CD4-positive, CD25-positive, alpha-beta regulatory T cell (primary cell): ENCODE measurements around the gene HBG1. TPM values are rescaled to one million over a fixed set of nuclear protein-coding genes. Genes with fewer than 3 reads are reported as not detected.

Experiments used
- ATAC-seq, 2 donors: fragments of 150-1000 bp; cut with Tn5 transposase; one replicate each; pipeline ENCODE4 v1.10.0; 2021; ENCODE audit warnings: low read depth in 2 of 2, moderate number of reproducible peaks in 2 of 2, moderate library complexity in 1 of 2
- DNase-seq, 3 donors: peaks; one replicate each; pipeline versions ENCODE4 v3.0.0 to v3.0.0-alpha.2; 2012 to 2022; ENCODE audit warnings: mixed read lengths in 1 of 3
- H3K27ac ChIP-seq: one replicate; pipeline ENCODE4 v1.7.0; 2013; ENCODE audit warnings: mild to moderate bottlenecking, low read length; ENCODE audit not compliant: insufficient read depth, poor library complexity, severe bottlenecking
- H3K27me3 ChIP-seq: one replicate; pipeline ENCODE4 v1.7.0; 2013; ENCODE audit warnings: low read length; ENCODE audit not compliant: control insufficient read depth, insufficient read depth
- H3K36me3 ChIP-seq: one replicate; pipeline ENCODE4 v1.7.0; 2013; ENCODE audit warnings: mild to moderate bottlenecking, low read length, moderate library complexity; ENCODE audit not compliant: control insufficient read depth, insufficient read depth
- H3K4me1 ChIP-seq: 2 replicates; pipeline ENCODE4 v1.7.0; 2013; ENCODE audit warnings: mild to moderate bottlenecking, low read length; ENCODE audit not compliant: insufficient read depth, control insufficient read depth, poor library complexity, severe bottlenecking
- H3K4me3 ChIP-seq: one replicate; pipeline ENCODE4 v1.7.0; 2013; ENCODE audit warnings: low read depth, mild to moderate bottlenecking, low read length, moderate library complexity
- H3K9me3 ChIP-seq, 2 experiments: 1 replicate in 1 of 2; 2 replicates in 1 of 2; pipeline ENCODE4 v1.7.0; 2013; ENCODE audit warnings: low read length in 2 of 2, mild to moderate bottlenecking in 1 of 2, moderate library complexity in 1 of 2; ENCODE audit not compliant: control insufficient read depth in 2 of 2
- H3K27ac Mint-ChIP-seq, 3 donors: one replicate each; pipeline ENCODE4 v1.8.0; 2020 to 2022; ENCODE audit warnings: mild to moderate bottlenecking in 3 of 3, mixed read lengths in 3 of 3, moderate library complexity in 2 of 3
- H3K27me3 Mint-ChIP-seq: one replicate; pipeline ENCODE4 v1.8.0; 2022; ENCODE audit warnings: mild to moderate bottlenecking, mixed read lengths
- H3K36me3 Mint-ChIP-seq: one replicate; pipeline ENCODE4 v1.8.0; 2020; ENCODE audit warnings: mixed read lengths
- H3K4me1 Mint-ChIP-seq, 4 donors: one replicate each; pipeline ENCODE4 v1.8.0; 2020 to 2022; ENCODE audit warnings: mixed read lengths in 4 of 4, mild to moderate bottlenecking in 1 of 4
- H3K4me3 Mint-ChIP-seq, 4 donors: one replicate each; pipeline ENCODE4 v1.8.0; 2020 to 2022; ENCODE audit warnings: mild to moderate bottlenecking in 4 of 4, mixed read lengths in 4 of 4, moderate library complexity in 3 of 4
- H3K9me3 Mint-ChIP-seq, 7 donors: one replicate each; pipeline ENCODE4 v1.8.0; 2020 to 2022; ENCODE audit warnings: mixed read lengths in 7 of 7, mild to moderate bottlenecking in 3 of 7, moderate library complexity in 2 of 7
- polyA plus RNA-seq, 4 donors: library from polyadenylated mRNA; unstranded; fragments of 300-500 nt; fragmentation: Illumina TruSeq; gene quantifications; one replicate each; pipeline ENCODE4 v1.2.3, GENCODE V29; 2021
- total RNA-seq: library from RNA; stranded (reverse); gene quantifications from one replicate; pipeline ENCODE4 v1.2.3, GENCODE V29; 2022

HBG1 gene
- total and polyA plus RNA-seq, 5 donors from 2014 or later, result not detected

- H3K4me1 Mint-ChIP-seq, result peaks cover 0 to 3% (median 0%) of the 10 kb centered on the region in 4 donors
- Histone ChIP-seq H3K27me3 (no peaks in the 10 kb centered on the region), H3K4me1 (no peaks in the 10 kb centered on the region), H3K9me3 (no peaks in the 10 kb centered on the region), H3K4me3 (no peak overlapping the region), H3K27ac (no peak overlapping the region), H3K36me3 (no peaks in the 10 kb centered on the region)
- no peaks in the 10 kb centered on the region for H3K36me3 Mint-ChIP-seq
- no peak for ATAC-seq
- H3K9me3 Mint-ChIP-seq, result peaks cover 0 to under 1% (median 0%) of the 10 kb centered on the region in 7 donors
- no peak for DNase-seq
- no peak overlapping the region for H3K4me3 Mint-ChIP-seq
- H3K27ac Mint-ChIP-seq, result no peak overlapping the region
- H3K27me3 Mint-ChIP-seq, result peaks cover 4% of the 10 kb centered on the region
These were observed 14.1 kb downstream of the HBG1 start for GRCh38 chr11:5235364-5236095.

DNA sequence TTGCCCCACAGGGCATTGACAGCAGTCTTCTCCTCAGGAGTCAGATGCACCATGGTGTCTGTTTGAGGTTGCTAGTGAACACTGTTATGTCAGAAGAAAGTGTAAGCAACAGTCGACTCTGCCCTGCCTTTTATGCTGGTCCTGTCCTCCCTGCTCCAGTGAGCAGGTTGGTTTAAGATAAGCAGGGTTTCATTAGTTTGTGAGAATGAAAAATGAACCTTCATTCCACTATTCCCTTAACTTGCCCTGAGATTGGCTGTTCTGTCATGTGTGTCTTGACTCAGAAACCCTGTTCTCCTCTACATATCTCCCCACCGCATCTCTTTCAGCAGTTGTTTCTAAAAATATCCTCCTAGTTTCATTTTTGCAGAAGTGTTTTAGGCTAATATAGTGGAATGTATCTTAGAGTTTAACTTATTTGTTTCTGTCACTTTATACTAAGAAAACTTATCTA lies 15.2 kb downstream of the HBG1 start, which contains the start of gene HBD:
Gene HBD (minus strand): TSS at position 103 of the 454 bp plus-strand sequence. CDS start 50 bp downstream, at position 53.
- Mint-ChIP-seq H3K4me1 (peaks cover 0 to 3% (median 0%) of the 10 kb centered on the region in 4 donors), H3K36me3 (no peaks in the 10 kb centered on the region), H3K4me3 (no peak within 1 kb of the TSS), H3K27me3 (peaks cover 5% of the 10 kb centered on the region), H3K9me3 (peaks cover 0 to 2% (median 0%) of the 10 kb centered on the region in 7 donors), H3K27ac (no peak within 1 kb of the TSS)
- ATAC-seq, result no peak
- H3K4me3 ChIP-seq, result no peak within 1 kb of the TSS
- H3K36me3 ChIP-seq, result no peaks in the 10 kb centered on the region
- DNase-seq, result no peak
- H3K4me1 ChIP-seq, result no peaks in the 10 kb centered on the region
- no peak within 1 kb of the TSS for H3K27ac ChIP-seq
- H3K9me3 ChIP-seq, result no peaks in the 10 kb centered on the region
- H3K27me3 ChIP-seq, result no peaks in the 10 kb centered on the region

DNA sequence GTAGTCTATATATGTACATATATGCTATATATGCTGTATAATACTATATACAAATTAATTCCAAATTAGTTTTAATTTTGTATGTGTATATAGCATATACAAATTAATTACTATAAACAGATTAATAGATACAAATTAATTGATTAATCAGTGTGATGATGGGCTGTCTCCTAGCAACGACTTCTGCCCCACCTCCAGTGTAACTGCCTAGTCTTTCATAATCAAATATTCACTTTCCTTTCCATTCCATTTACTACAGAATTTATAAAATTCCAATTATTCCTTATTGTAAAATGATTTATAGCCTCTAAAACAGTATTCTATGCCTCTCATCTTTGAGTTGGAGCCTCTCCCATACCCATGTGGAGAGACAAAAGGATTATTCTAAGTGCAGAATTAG lies 16.4 kb downstream of the HBG1 start:
- H3K27ac Mint-ChIP-seq, result no peak overlapping the region
- peaks cover 0 to 3% (median 0%) of the 10 kb centered on the region in 4 donors for H3K4me1 Mint-ChIP-seq
- no peak for DNase-seq
- Histone ChIP-seq H3K27me3 (no peaks in the 10 kb centered on the region), H3K9me3 (no peaks in the 10 kb centered on the region), H3K36me3 (no peaks in the 10 kb centered on the region), H3K4me3 (no peak overlapping the region), H3K4me1 (no peaks in the 10 kb centered on the region), H3K27ac (no peak overlapping the region)
- H3K27me3 Mint-ChIP-seq, result peaks cover 5% of the 10 kb centered on the region
- no peak overlapping the region for H3K4me3 Mint-ChIP-seq
- H3K9me3 Mint-ChIP-seq, result peaks cover 0 to 2% (median 0%) of the 10 kb centered on the region in 7 donors
- H3K36me3 Mint-ChIP-seq, result no peaks in the 10 kb centered on the region
- no peak for ATAC-seq

DNA sequence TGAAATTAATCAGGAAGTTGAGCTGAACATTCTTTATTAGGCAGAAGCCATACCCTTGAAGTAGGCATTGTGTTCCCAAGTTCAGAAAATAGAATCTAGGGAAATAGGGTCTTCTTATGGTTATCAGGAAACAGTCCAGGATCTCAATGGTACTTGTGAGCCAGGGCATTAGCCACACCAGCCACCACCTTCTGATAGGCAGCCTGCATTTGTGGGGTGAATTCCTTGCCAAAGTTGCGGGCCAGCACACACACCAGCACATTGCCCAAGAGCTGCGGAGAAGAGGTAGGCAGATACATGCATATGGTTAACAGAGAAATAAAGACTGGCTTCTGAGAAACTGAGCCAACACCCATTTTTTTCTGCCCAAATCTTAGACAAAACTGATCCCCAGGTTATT lies 16.8 kb downstream of the HBG1 start:
- Mint-ChIP-seq H3K27me3 (peaks cover 5% of the 10 kb centered on the region), H3K9me3 (peaks cover 0 to 2% (median 0%) of the 10 kb centered on the region in 7 donors)
- no peak for DNase-seq

GRCh38 chr11:5232176-5232575 lies 17.5 kb downstream of the HBG1 start:
- ATAC-seq (no peak), DNase-seq (no peak)
- Histone ChIP-seq H3K9me3 (no peaks in the 10 kb centered on the region), H3K36me3 (no peaks in the 10 kb centered on the region), H3K27ac (no peak overlapping the region), H3K4me3 (no peak overlapping the region), H3K4me1 (no peaks in the 10 kb centered on the region), H3K27me3 (no peaks in the 10 kb centered on the region)
- Mint-ChIP-seq H3K27me3 (peaks cover 5% of the 10 kb centered on the region), H3K4me1 (peaks cover 0 to 3% (median 0%) of the 10 kb centered on the region in 4 donors), H3K4me3 (no peak overlapping the region), H3K27ac (no peak overlapping the region), H3K36me3 (no peaks in the 10 kb centered on the region), H3K9me3 (peaks cover 0 to 3% (median 0%) of the 10 kb centered on the region in 7 donors)

More for the DNA sequence above, 16.8 kb downstream of the HBG1 start:
- no peak overlapping the region for H3K4me3 ChIP-seq
- H3K4me1 ChIP-seq, result no peaks in the 10 kb centered on the region
- H3K27ac ChIP-seq, result no peak overlapping the region
- H3K9me3 ChIP-seq, result no peaks in the 10 kb centered on the region
- no peaks in the 10 kb centered on the region for H3K36me3 ChIP-seq
- no peak overlapping the region for H3K4me3 Mint-ChIP-seq
- peaks cover 0 to 3% (median 0%) of the 10 kb centered on the region in 4 donors for H3K4me1 Mint-ChIP-seq
- H3K36me3 Mint-ChIP-seq, result no peaks in the 10 kb centered on the region
- no peak overlapping the region for H3K27ac Mint-ChIP-seq
- H3K27me3 ChIP-seq, result no peaks in the 10 kb centered on the region
- ATAC-seq, result no peak

DNA sequence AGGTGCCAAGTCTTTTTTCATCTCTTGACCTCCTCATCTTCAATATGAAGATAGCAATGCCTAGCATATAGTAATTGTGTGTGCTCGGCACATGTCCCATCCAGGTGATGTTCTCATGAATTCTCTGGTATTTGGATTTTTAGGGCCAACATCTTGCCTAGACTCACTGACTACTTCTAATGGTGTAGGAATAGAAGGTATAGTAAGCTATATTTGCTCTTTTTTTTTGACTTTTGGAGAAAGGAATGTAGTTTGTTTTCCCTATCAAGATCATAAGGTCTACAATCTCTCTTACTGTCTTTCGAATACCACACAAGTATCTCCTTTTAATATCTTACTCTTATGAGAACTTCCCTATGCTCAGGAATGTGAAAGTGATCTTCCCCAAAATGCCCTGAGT lies 18.5 kb downstream of the HBG1 start:
- peaks cover 0 to 3% (median 0%) of the 10 kb centered on the region in 4 donors for H3K4me1 Mint-ChIP-seq
- peaks cover 0 to 3% (median 0%) of the 10 kb centered on the region in 7 donors for H3K9me3 Mint-ChIP-seq

GRCh38 chr11:5230266-5230665 lies 19.4 kb downstream of the HBG1 start:
- Histone ChIP-seq H3K4me3 (no peak overlapping the region), H3K27ac (no peak overlapping the region), H3K4me1 (peaks cover 10% of the 10 kb centered on the region), H3K9me3 (peaks cover 4 to 7% of the 10 kb centered on the region in 2 experiments), H3K36me3 (peaks cover 8% of the 10 kb centered on the region), H3K27me3 (peaks cover 5% of the 10 kb centered on the region)
- no peak overlapping the region for H3K27ac Mint-ChIP-seq
- no peaks in the 10 kb centered on the region for H3K36me3 Mint-ChIP-seq
- no peak for ATAC-seq
- H3K27me3 Mint-ChIP-seq, result peaks cover 5% of the 10 kb centered on the region
- H3K9me3 Mint-ChIP-seq, result peaks cover 0 to 3% (median 0%) of the 10 kb centered on the region in 7 donors
- peaks cover 0 to 3% (median 0%) of the 10 kb centered on the region in 4 donors for H3K4me1 Mint-ChIP-seq
- no peak overlapping the region for H3K4me3 Mint-ChIP-seq
- DNase-seq, result no peak

More for the DNA sequence above, 18.5 kb downstream of the HBG1 start:
- Mint-ChIP-seq H3K4me3 (no peak overlapping the region), H3K27me3 (peaks cover 5% of the 10 kb centered on the region), H3K36me3 (no peaks in the 10 kb centered on the region), H3K27ac (no peak overlapping the region)
- Histone ChIP-seq H3K9me3 (no peaks in the 10 kb centered on the region), H3K27ac (no peak overlapping the region), H3K27me3 (no peaks in the 10 kb centered on the region), H3K4me3 (no peak overlapping the region), H3K36me3 (peaks cover 3% of the 10 kb centered on the region), H3K4me1 (peaks cover 2% of the 10 kb centered on the region)
- ATAC-seq, result no peak
- no peak for DNase-seq
